GM12864 (cell line): ENCODE results near the gene SBSN.

Source experiments
- DNase-seq: peaks from one replicate; pipeline ENCODE4 v3.0.0-alpha.2; 2011; ENCODE audit warnings: low read depth
- H3K4me3 ChIP-seq: 2 replicates; pipeline ENCODE4 v1.5.1; 2011; ENCODE audit warnings: mild to moderate bottlenecking, low read depth, low read length, control low read depth
- CTCF ChIP-seq: IDR thresholded peaks from 2 replicates; pipeline ENCODE4 v1.5.1; 2011; ENCODE audit warnings: low read depth, mild to moderate bottlenecking, moderate library complexity, low read length, control low read depth, inconsistent platforms; ENCODE audit errors: missing control alignments

SBSN gene

DNA sequence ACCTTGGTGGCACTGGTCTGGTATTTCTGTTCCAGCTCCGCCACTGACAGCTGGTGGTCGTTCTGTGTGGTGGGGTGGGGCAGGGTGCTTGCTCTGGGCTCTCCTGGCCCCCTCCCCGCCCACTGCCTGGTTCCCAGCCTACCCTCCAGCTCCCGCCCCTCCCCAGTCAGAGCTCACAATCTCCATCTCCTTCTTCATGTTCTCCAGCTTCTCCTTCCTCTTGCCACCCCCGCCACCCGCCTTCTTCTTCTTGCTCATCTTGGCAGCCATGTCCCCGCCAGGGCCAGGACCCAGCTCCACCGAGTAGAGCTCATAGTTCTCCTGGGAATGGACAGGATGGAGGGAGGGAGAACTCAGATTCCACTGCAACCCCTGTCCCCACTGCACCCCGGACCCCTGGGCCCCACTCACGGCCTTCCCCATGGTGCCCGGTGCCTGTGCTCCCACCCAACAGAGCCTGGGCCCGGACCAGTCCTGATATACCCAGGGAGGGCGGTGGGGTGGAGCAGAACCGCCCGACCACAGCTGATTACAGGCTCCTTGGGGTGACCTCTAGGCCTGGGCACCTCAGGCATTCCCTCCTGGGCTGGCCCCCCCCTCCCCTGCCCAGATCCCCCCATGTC is 35.2 kb upstream of the SBSN start, which contains the start of gene ATP4A:
Gene ATP4A (minus strand): TSS at position 452 of the 623 bp plus-strand sequence. CDS start 29 bp downstream, at position 423.
- TF ChIP-seq CTCF = no peak
- no peak within 1 kb of the TSS for H3K4me3 ChIP-seq
- no peak for DNase-seq

GRCh38 chr19:35562776-35563175 is 34.7 kb upstream of the SBSN start:
- no peak for TF ChIP-seq CTCF
- H3K4me3 ChIP-seq = no peak overlapping the region
- no peak for DNase-seq

DNA sequence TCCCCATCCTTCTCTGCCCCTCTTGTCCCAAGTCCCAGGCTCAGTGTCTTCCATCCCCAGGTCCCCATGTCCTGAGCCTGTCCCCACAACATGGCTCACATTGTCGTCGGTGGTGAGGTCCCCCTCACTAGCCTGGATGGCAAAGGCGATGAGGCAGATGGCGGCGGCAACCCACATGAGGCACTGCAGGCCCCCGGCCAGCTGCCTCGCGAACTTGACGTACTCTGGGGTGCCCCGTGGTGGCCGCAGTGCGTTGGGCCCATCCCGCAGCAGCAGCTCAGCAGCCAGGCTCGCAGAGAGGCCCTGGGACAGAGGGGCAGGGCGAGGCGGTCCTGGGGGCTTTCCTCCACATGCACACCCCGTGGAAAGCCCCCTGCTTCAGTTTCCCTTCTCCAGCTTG is 34.2 kb upstream of the SBSN start:
- DNase-seq = no peak
- no peak overlapping the region for H3K4me3 ChIP-seq
- no peak for TF ChIP-seq CTCF

- no peak for DNase-seq
- no peak overlapping the region for H3K4me3 ChIP-seq
- TF ChIP-seq CTCF = no peak
Measured at GRCh38 chr19:35561436-35561835, 33.3 kb upstream of the SBSN start.

DNA sequence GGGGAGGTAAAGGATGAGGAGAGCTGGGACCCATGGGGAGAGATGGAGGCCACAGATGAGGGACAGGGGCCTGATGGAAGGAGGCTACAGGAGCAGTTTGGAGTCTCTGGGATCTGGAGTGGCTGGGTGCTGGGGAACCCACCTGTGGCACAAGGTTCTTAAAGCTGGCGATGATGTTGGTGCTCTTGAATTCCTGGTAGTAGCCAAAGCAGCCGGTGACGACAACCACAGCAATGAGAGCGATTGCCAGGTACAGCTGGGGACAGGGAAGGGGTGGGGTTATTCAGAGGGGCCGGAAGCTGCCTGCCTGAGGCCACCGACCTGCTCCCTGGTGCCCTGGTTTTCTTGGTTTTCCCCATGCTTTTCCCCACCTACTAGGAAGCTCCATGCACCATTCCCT is 32.6 kb upstream of the SBSN start:
- DNase-seq = no peak
- no peak for TF ChIP-seq CTCF
- H3K4me3 ChIP-seq = no peak overlapping the region

- TF ChIP-seq CTCF = no peak
- no peak overlapping the region for H3K4me3 ChIP-seq
- DNase-seq = no peak
Measured at GRCh38 chr19:35560271-35560670, 32.2 kb upstream of the SBSN start.

GRCh38 chr19:35559781-35560180 is 31.7 kb upstream of the SBSN start:
- no peak for DNase-seq
- H3K4me3 ChIP-seq = no peak overlapping the region
- no peak for TF ChIP-seq CTCF
